KMS-11 (cell line): ENCODE data around the gene ZFPL1.
A peak's percentile ranks its signal among the peaks of the same experiment; 100 is the strongest.

Source experiments
- H2AFZ ChIP-seq: fragments of 200-600 bp; sonication (generic); 2 replicates; pipeline ENCODE4 v1.6.1; 2016; ENCODE audit warnings: antibody characterized with exemption, mixed run types, low read depth
- H3K27ac ChIP-seq: fragments of 200-600 bp; sonication (generic); 2 replicates; pipeline ENCODE4 v1.6.1; 2016; ENCODE audit warnings: mild to moderate bottlenecking, mixed run types
- H3K27me3 ChIP-seq: fragments of 200-600 bp; sonication (generic); 2 replicates; pipeline ENCODE4 v1.6.1; 2017; ENCODE audit warnings: mild to moderate bottlenecking, low read depth, mixed run types, moderate library complexity; ENCODE audit not compliant: insufficient read depth
- H3K36me3 ChIP-seq: fragments of 200-600 bp; sonication (generic); 2 replicates; pipeline ENCODE4 v1.6.1; 2017; ENCODE audit warnings: mild to moderate bottlenecking, mixed run types; ENCODE audit not compliant: insufficient read depth
- H3K4me1 ChIP-seq: fragments of 200-600 bp; sonication (generic); 2 replicates; pipeline ENCODE4 v1.6.1; 2016; ENCODE audit warnings: mild to moderate bottlenecking, low read depth, mixed run types; ENCODE audit not compliant: poor library complexity, severe bottlenecking
- H3K4me2 ChIP-seq: fragments of 200-600 bp; sonication (generic); 2 replicates; pipeline ENCODE4 v1.7.0; 2016; ENCODE audit warnings: mild to moderate bottlenecking, mixed run types
- H3K4me3 ChIP-seq: fragments of 200-600 bp; sonication (generic); IDR thresholded peaks from 2 replicates; pipeline ENCODE4 v1.6.1; 2017; ENCODE audit warnings: low read depth, low read length, mixed read lengths; ENCODE audit not compliant: insufficient read depth
- H3K79me2 ChIP-seq: fragments of 200-600 bp; sonication (generic); 2 replicates; pipeline ENCODE4 v1.6.1; 2016; ENCODE audit warnings: low read depth, mixed run types; ENCODE audit not compliant: insufficient read depth
- H3K9ac ChIP-seq: fragments of 200-600 bp; sonication (generic); 2 replicates; pipeline ENCODE4 v1.6.1; 2016; ENCODE audit warnings: mild to moderate bottlenecking, mixed run types
- H4K20me1 ChIP-seq: fragments of 200-600 bp; sonication (generic); 2 replicates; pipeline ENCODE4 v1.6.1; 2016; ENCODE audit warnings: mild to moderate bottlenecking, mixed run types; ENCODE audit not compliant: insufficient read depth
- CTCF ChIP-seq: fragments of 200-600 bp; sonication (generic); conservative IDR thresholded peaks from 2 replicates; pipeline ENCODE4 v1.6.1; 2017; ENCODE audit warnings: low read depth, mild to moderate bottlenecking, antibody characterized with exemption, low read length, moderate library complexity, mixed read lengths

Gene ZFPL1

GRCh38 chr11:65110354-65110861 lies 26.4 kb downstream of the ZFPL1 start:
- Histone ChIP-seq H3K79me2 (no peaks in the 10 kb centered on the region), H3K4me2 (peak overlapping the region; percentile 51; the same call in 1 of the 2 replicates), H2AFZ (no peak overlapping the region), H3K27ac (no peak overlapping the region; the same call in 1 of the 2 replicates), H3K4me3 (no peak overlapping the region), H4K20me1 (no peaks in the 10 kb centered on the region), H3K27me3 (no peaks in the 10 kb centered on the region), H3K4me1 (peaks cover 25% of the 10 kb centered on the region), H3K9ac (no peak overlapping the region), H3K36me3 (no peaks in the 10 kb centered on the region)
- peak; percentile 98 for TF ChIP-seq CTCF

GRCh38 chr11:65111159-65111743 lies 27.2 kb downstream of the ZFPL1 start:
- Histone ChIP-seq H3K36me3 (no peaks in the 10 kb centered on the region), H3K27ac (no peak overlapping the region; the same call in 1 of the 2 replicates)

GRCh38 chr11:65111744-65112545 lies 27.9 kb downstream of the ZFPL1 start, which contains the start of gene TM7SF2:
TM7SF2 (plus strand) TSS chr11:65111872; CDS start chr11:65112016, 144 bp downstream.
- Histone ChIP-seq H3K4me1 (peaks cover 38% of the 10 kb centered on the region), H3K9ac (peak within 1 kb of the TSS; percentile 34; the same call in 1 of the 2 replicates)

More at GRCh38 chr11:65111159-65111743, 27.2 kb downstream of the ZFPL1 start:
- no peak overlapping the region for H2AFZ ChIP-seq
- peaks cover 33% of the 10 kb centered on the region for H3K4me1 ChIP-seq
- no peaks in the 10 kb centered on the region for H3K27me3 ChIP-seq
- H3K9ac ChIP-seq: no peak overlapping the region
- H3K4me3 ChIP-seq: no peak overlapping the region
- H3K79me2 ChIP-seq: peaks cover 8% of the 10 kb centered on the region
- TF ChIP-seq CTCF: no peak
- no peaks in the 10 kb centered on the region for H4K20me1 ChIP-seq
- peak overlapping the region; percentile 51 for H3K4me2 ChIP-seq

More at GRCh38 chr11:65111744-65112545, 27.9 kb downstream of the ZFPL1 start, which contains the start of gene TM7SF2:
- Histone ChIP-seq H4K20me1 (no peaks in the 10 kb centered on the region), H2AFZ (no peak within 1 kb of the TSS), H3K79me2 (peaks cover 15% of the 10 kb centered on the region), H3K4me3 (no peak within 1 kb of the TSS), H3K36me3 (no peaks in the 10 kb centered on the region), H3K27me3 (no peaks in the 10 kb centered on the region), H3K4me2 (peak within 1 kb of the TSS; percentile 81), H3K27ac (no peak within 1 kb of the TSS; the same call in 1 of the 2 replicates)
- no peak for TF ChIP-seq CTCF
